HCT116 (cell line): ENCODE data around the gene MPC1. TPM values are rescaled to one million over a fixed set of nuclear protein-coding genes. Genes with fewer than 3 reads are reported as not detected.

ENCODE experiments used
- ATAC-seq: fragments of 200-7000 bp; cut with Tn5 transposase; 2 replicates; pipeline ENCODE4 v1.9.1; 2020; ENCODE audit warnings: mild to moderate bottlenecking, moderate library complexity
- BruUV-seq: library from RNA; stranded (reverse); fragments of 400-500 nt; replicated peaks from 2 replicates; lab custom pipeline; 2021; lab: Mats Ljungman, UMichigan
- CTCF ChIA-PET: fragments of 300-600 bp; sonication (Branson Sonifier 250); formaldehyde crosslinking; loops from one replicate; lab custom pipeline; 2021; ENCODE audit warnings: antibody characterized with exemption; lab: Charles Lee
- POLR2A ChIA-PET: fragments of 300-600, 350-600 bp; sonication (Branson Sonifier 250); formaldehyde crosslinking; loops from one replicate; lab custom pipeline; 2021; ENCODE audit warnings: antibody characterized with exemption; lab: Charles Lee
- RAD21 ChIA-PET, 2 experiments: fragments of 300-600 bp; sonication (Branson Sonifier 250); formaldehyde crosslinking; loops; one replicate each; lab custom pipeline; 2023; ENCODE audit warnings: low total read pairs in 2 of 2; ENCODE audit not compliant: uncharacterized antibody in 2 of 2, unreplicated experiment in 2 of 2, low non-redundant PET in 1 of 2; lab: Charles Lee
- DNase-seq: peaks from one replicate; pipeline ENCODE4 v3.0.0-alpha.2; 2010; ENCODE audit warnings: low read depth, low spot score
- H2AFZ ChIP-seq: fragments of 200-600 bp; shearing (Covaris generic), sonication (generic); 2 replicates; pipeline ENCODE4 v1.6.1; 2017; ENCODE audit warnings: low read depth, mixed run types, mixed read lengths, antibody characterized with exemption, low read length; ENCODE audit not compliant: poor library complexity, severe bottlenecking
- H3K27ac ChIP-seq: 2 replicates; pipeline ENCODE4 v1.5.1; 2012; ENCODE audit warnings: low read depth, low read length
- H3K27me3 ChIP-seq: fragments of 200-600 bp; sonication (generic); 2 replicates; pipeline ENCODE4 v1.6.1; 2016; ENCODE audit warnings: mixed run types, low read length, mixed read lengths; ENCODE audit not compliant: insufficient read depth
- H3K36me3 ChIP-seq, 2 experiments: fragments of 200-500 bp in 1 of 2; fragments of 200-600 bp in 1 of 2; sonication (Bioruptor generic) in 1 of 2; sonication (generic) in 1 of 2; 2 replicates each; pipeline versions ENCODE4 v1.5.1 to v1.6.1; 2014 to 2016; ENCODE audit warnings: low read length in 2 of 2, inconsistent platforms in 1 of 2, mixed read lengths in 1 of 2, mixed run types in 1 of 2; ENCODE audit not compliant: insufficient read depth in 2 of 2, control insufficient read depth in 1 of 2
- H3K4me1 ChIP-seq, 2 experiments: fragments of 200-600 bp in 1 of 2; sonication (generic) in 1 of 2; 2 replicates each; pipeline versions ENCODE4 v1.5.1 to v1.6.1; 2012 to 2017; ENCODE audit warnings: low read length in 2 of 2, inconsistent platforms in 1 of 2, mild to moderate bottlenecking in 1 of 2, mixed read lengths in 1 of 2, mixed run types in 1 of 2, moderate library complexity in 1 of 2; ENCODE audit not compliant: insufficient read depth in 2 of 2, control insufficient read depth in 1 of 2
- H3K4me2 ChIP-seq: fragments of 200-600 bp; sonication (generic); 2 replicates; pipeline ENCODE4 v1.6.1; 2017; ENCODE audit warnings: mixed run types, low read length, mixed read lengths
- H3K4me3 ChIP-seq, 2 experiments: fragments of 200-600 bp in 1 of 2; sonication (generic) in 1 of 2; replicated peaks in 1 of 2; 2 replicates each; pipeline ENCODE4 v1.5.1; 2011 to 2016; ENCODE audit warnings: low read length in 2 of 2, control low read depth in 1 of 2, low read depth in 1 of 2, mild to moderate bottlenecking in 1 of 2, mixed read lengths in 1 of 2, mixed run types in 1 of 2
- H3K79me2 ChIP-seq: fragments of 200-600 bp; sonication (generic); 2 replicates; pipeline ENCODE4 v1.6.1; 2017; ENCODE audit warnings: mild to moderate bottlenecking, mixed run types, low read length, moderate library complexity, mixed read lengths; ENCODE audit not compliant: insufficient read depth
- H3K9ac ChIP-seq: fragments of 200-600 bp; sonication (generic); 2 replicates; pipeline ENCODE4 v1.6.1; 2016; ENCODE audit warnings: low read length, mixed read lengths
- H3K9me2 ChIP-seq: fragments of 200-600 bp; sonication (generic), shearing (Covaris generic); 2 replicates; pipeline ENCODE4 v1.6.1; 2017; ENCODE audit warnings: mixed run types, mild to moderate bottlenecking, moderate library complexity; ENCODE audit not compliant: insufficient read depth
- H3K9me3 ChIP-seq, 2 experiments: fragments of 200-500 bp in 1 of 2; fragments of 200-600 bp in 1 of 2; sonication (Bioruptor generic) in 1 of 2; sonication (generic) in 1 of 2; 2 replicates each; pipeline ENCODE4 v1.6.1; 2014 to 2017; ENCODE audit warnings: low read length in 2 of 2, mixed read lengths in 2 of 2, inconsistent platforms in 1 of 2, low read depth in 1 of 2, mild to moderate bottlenecking in 1 of 2, mixed run types in 1 of 2, moderate library complexity in 1 of 2; ENCODE audit not compliant: control insufficient read depth in 1 of 2, insufficient read depth in 1 of 2
- H4K20me1 ChIP-seq: fragments of 200-600 bp; sonication (generic), shearing (Covaris generic); 2 replicates; pipeline ENCODE4 v1.6.1; 2017; ENCODE audit warnings: mixed run types, mild to moderate bottlenecking, moderate library complexity; ENCODE audit not compliant: insufficient read depth
- ATF3 ChIP-seq: IDR thresholded peaks from 2 replicates; pipeline ENCODE4 v1.6.1; 2012
- CBX3 ChIP-seq: IDR thresholded peaks from 2 replicates; pipeline ENCODE4 v1.6.1; 2012; ENCODE audit warnings: low read depth
- CEBPB ChIP-seq: IDR thresholded peaks from 2 replicates; pipeline ENCODE4 v1.6.1; 2012; ENCODE audit warnings: low read depth
- CTCF ChIP-seq, 3 experiments: fragments of 200-600 bp in 1 of 3; sonication (generic) in 1 of 3; IDR thresholded peaks in 2 of 3; conservative IDR thresholded peaks in 1 of 3; 2 replicates each; pipeline ENCODE4 v1.5.1; 2012 to 2017; ENCODE audit warnings: low read depth in 2 of 3, low read length in 2 of 3, antibody characterized with exemption in 1 of 3, borderline replicate concordance in 1 of 3, control low read depth in 1 of 3, mild to moderate bottlenecking in 1 of 3, mixed read lengths in 1 of 3, mixed run types in 1 of 3, moderate library complexity in 1 of 3; ENCODE audit not compliant: insufficient read depth in 1 of 3
- EGR1 ChIP-seq: IDR thresholded peaks from 2 replicates; pipeline ENCODE4 v1.6.1; 2012; ENCODE audit warnings: low read depth
- ELF1 ChIP-seq: IDR thresholded peaks from 2 replicates; pipeline ENCODE4 v1.6.1; 2012; ENCODE audit warnings: low read depth, borderline replicate concordance
- EZH2 ChIP-seq: fragments of 200-600 bp; sonication (generic); IDR thresholded peaks from 2 replicates; pipeline ENCODE4 v1.6.1; 2017; ENCODE audit warnings: antibody characterized with exemption, mixed run types
- EZH2phosphoT487 ChIP-seq: fragments of 200-600 bp; IDR thresholded peaks from 2 replicates; pipeline ENCODE4 v1.6.1; 2018; ENCODE audit warnings: antibody characterized with exemption, borderline replicate concordance
- JUND ChIP-seq: IDR thresholded peaks from 2 replicates; pipeline ENCODE4 v1.6.1; 2012
- MAX ChIP-seq: IDR thresholded peaks from 2 replicates; pipeline ENCODE4 v1.6.1; 2012
- POLR2A ChIP-seq: IDR thresholded peaks from 2 replicates; pipeline ENCODE4 v1.7.0; 2011; ENCODE audit warnings: borderline replicate concordance; ENCODE audit not compliant: insufficient read depth, insufficient read length; ENCODE audit errors: extremely low read depth
- POLR2AphosphoS5 ChIP-seq: IDR thresholded peaks from 2 replicates; pipeline ENCODE4 v1.6.1; 2011; ENCODE audit warnings: mild to moderate bottlenecking, low read depth, low read length, moderate library complexity
- RAD21 ChIP-seq: IDR thresholded peaks from 2 replicates; pipeline ENCODE4 v1.6.1; 2012; ENCODE audit warnings: low read depth, mild to moderate bottlenecking
- REST ChIP-seq: IDR thresholded peaks from 2 replicates; pipeline ENCODE4 v1.6.1; 2012; ENCODE audit warnings: low read depth
- SIN3A ChIP-seq: IDR thresholded peaks from 2 replicates; pipeline ENCODE4 v1.6.1; 2012; ENCODE audit warnings: low read depth
- SP1 ChIP-seq: IDR thresholded peaks from 2 replicates; pipeline ENCODE4 v1.6.1; 2012; ENCODE audit warnings: low read depth
- SRF ChIP-seq: IDR thresholded peaks from 2 replicates; pipeline ENCODE4 v1.6.1; 2012; ENCODE audit warnings: low read depth
- TCF7L2 ChIP-seq: IDR thresholded peaks from 2 replicates; pipeline ENCODE4 v1.7.0; 2011; ENCODE audit warnings: borderline replicate concordance, inconsistent platforms; ENCODE audit not compliant: insufficient read depth, insufficient read length; ENCODE audit errors: extremely low read depth
- YY1 ChIP-seq: IDR thresholded peaks from 2 replicates; pipeline ENCODE4 v1.6.1; 2011; ENCODE audit warnings: low read length, low read depth, moderate library complexity, mild to moderate bottlenecking; ENCODE audit not compliant: insufficient replicate concordance; ENCODE audit errors: extremely low read depth
- ZNF274 ChIP-seq: fragments of 200-500 bp; sonication (Bioruptor generic); IDR thresholded peaks from 2 replicates; pipeline ENCODE4 v1.6.1; 2014; ENCODE audit warnings: mild to moderate bottlenecking, low read depth, low read length, inconsistent platforms
- intact Hi-C: fragments of 100-400 bp; cut with micrococcal nuclease; formaldehyde crosslinking; loops from 2 replicates; pipeline ENCODE4 v1.10.0; 2022
- total RNA-seq: library from RNA; stranded (reverse); gene quantifications from one replicate; pipeline ENCODE4 v1.2.1, GENCODE V29; 2021; ENCODE audit not compliant: unreplicated experiment

MPC1 gene
- total RNA-seq, 1 experiment from 2014 or later = 15.9 TPM

- H3K4me1 ChIP-seq = peaks cover 0 to 17% of the 10 kb centered on the region in 2 experiments; a peak in 3 of 4 replicates
- H3K9me2 ChIP-seq = no peaks in the 10 kb centered on the region
- no peak overlapping the region for H2AFZ ChIP-seq
- H3K9me3 ChIP-seq = no peaks in the 10 kb centered on the region
- ATAC-seq (no peak), DNase-seq (no peak)
- no peak overlapping the region for H3K4me3 ChIP-seq
- no peak overlapping the region for H3K4me2 ChIP-seq
- ChIA-PET RAD21 (no interaction called here), POLR2A (no interaction called here), CTCF (no interaction called here)
- no peak for TF ChIP-seq POLR2AphosphoS5
- TF ChIP-seq JUND = no peak
- TF ChIP-seq ATF3 = no peak
- TF ChIP-seq ZNF274 = no peak
- no peak for TF ChIP-seq SIN3A
- TF ChIP-seq RAD21 = no peak
- no peak for TF ChIP-seq TCF7L2
- TF ChIP-seq REST = no peak
- TF ChIP-seq EGR1 = no peak
- no peak for TF ChIP-seq YY1
- no peak for TF ChIP-seq MAX
- TF ChIP-seq CTCF (IDR thresholded peaks at IDR 0.05 in 2 of 3, conservative IDR thresholded peaks at IDR 0.05 in 1 of 3; ENCODE audit: borderline replicate concordance in 1 of 3, insufficient read depth in 1 of 3, low read depth in 2 of 3, low read length in 2 of 3) = no peak
- TF ChIP-seq POLR2A = no peak
- TF ChIP-seq EZH2 = no peak
- TF ChIP-seq ELF1 = no peak
- no peak for TF ChIP-seq EZH2phosphoT487
- TF ChIP-seq SP1 = no peak
- TF ChIP-seq SRF = no peak
- TF ChIP-seq CEBPB = no peak
- TF ChIP-seq CBX3 = no peak
- H3K79me2 ChIP-seq = peaks cover 85% of the 10 kb centered on the region
- H3K9ac ChIP-seq = no peak overlapping the region
- BruUV-seq = no TSS peak
- intact Hi-C loops = no loop called here
- H4K20me1 ChIP-seq = peaks cover 7% of the 10 kb centered on the region; the same call in 1 of the 2 replicates
- H3K36me3 ChIP-seq = peaks cover 9 to 22% of the 10 kb centered on the region in 2 experiments; a peak in 3 of 4 replicates
- no peak overlapping the region for H3K27ac ChIP-seq
- no peaks in the 10 kb centered on the region for H3K27me3 ChIP-seq
Measured at GRCh38 chr6:166338854-166339253, 43.9 kb downstream of the MPC1 start.
